OCI-M1 (cell line): ENCODE data around the gene INSIG1.

ENCODE experiments used
- DNase-seq: peaks from one replicate; lab custom pipeline; 2025; lab: John Stamatoyannopoulos, UW

INSIG1 gene

GRCh38 chr7:155266440-155266839 lies 31.2 kb upstream of the INSIG1 start:
- DNase-seq, result no peak

GRCh38 chr7:155267023-155267422 lies 30.7 kb upstream of the INSIG1 start:
- no peak for DNase-seq

GRCh38 chr7:155267436-155267835 lies 30.2 kb upstream of the INSIG1 start:
- DNase-seq, result no peak

GRCh38 chr7:155268211-155268610 lies 29.5 kb upstream of the INSIG1 start:
- no peak for DNase-seq

GRCh38 chr7:155268921-155269650 lies 28.6 kb upstream of the INSIG1 start:
- no peak for DNase-seq

GRCh38 chr7:155269766-155270585 lies 27.7 kb upstream of the INSIG1 start:
- no peak for DNase-seq

GRCh38 chr7:155270861-155271260 lies 26.8 kb upstream of the INSIG1 start:
- DNase-seq, result no peak

GRCh38 chr7:155274633-155275355 lies 22.9 kb upstream of the INSIG1 start:
- no peak for DNase-seq

- no peak for DNase-seq
Measured at GRCh38 chr7:155276042-155276799, 21.5 kb upstream of the INSIG1 start.

GRCh38 chr7:155276800-155277375 lies 20.8 kb upstream of the INSIG1 start:
- DNase-seq, result no peak

- no peak for DNase-seq
Measured at GRCh38 chr7:155277385-155277994, 20.2 kb upstream of the INSIG1 start.

GRCh38 chr7:155278921-155279320 lies 18.8 kb upstream of the INSIG1 start:
- DNase-seq, result no peak

GRCh38 chr7:155279787-155280445 lies 17.8 kb upstream of the INSIG1 start:
- no peak for DNase-seq

GRCh38 chr7:155280446-155281397 lies 17.0 kb upstream of the INSIG1 start:
- DNase-seq, result peak; percentile 7

- no peak for DNase-seq
Measured at GRCh38 chr7:155281398-155281969, 16.2 kb upstream of the INSIG1 start.

GRCh38 chr7:155282671-155283070 lies 15.0 kb upstream of the INSIG1 start:
- DNase-seq, result no peak

GRCh38 chr7:155283565-155284194 lies 14.0 kb upstream of the INSIG1 start:
- no peak for DNase-seq

- DNase-seq, result no peak
Measured at GRCh38 chr7:155284496-155285274, 13.0 kb upstream of the INSIG1 start.
